Neural cell (in vitro differentiated cells): ENCODE measurements around the gene NET1. TPM values are rescaled to one million over a fixed set of nuclear protein-coding genes. Genes with fewer than 3 reads are reported as not detected.

Experiments
- H2AFZ ChIP-seq: fragments of 200-600, 300-800 bp; sonication (generic), shearing (Covaris generic); 2 replicates; pipeline ENCODE4 v1.6.0; 2014; ENCODE audit warnings: low read depth, mild to moderate bottlenecking, antibody characterized with exemption, low read length, moderate library complexity
- H3F3A ChIP-seq: fragments of 200-600 bp; shearing (Covaris generic); 2 replicates; pipeline ENCODE4 v1.6.1; 2016; ENCODE audit warnings: mild to moderate bottlenecking, moderate library complexity, mixed read lengths, antibody characterized with exemption, low read length; ENCODE audit not compliant: insufficient read depth, poor library complexity, severe bottlenecking
- H3K27ac ChIP-seq: fragments of 200-600, 300-800 bp; sonication (generic), shearing (Covaris generic); 2 replicates; pipeline ENCODE4 v1.5.1; 2014; ENCODE audit warnings: mild to moderate bottlenecking, low read length, moderate library complexity
- H3K27me3 ChIP-seq: fragments of 300-800, 200-600 bp; sonication (generic), shearing (Covaris generic); 2 replicates; pipeline ENCODE4 v1.6.0; 2014; ENCODE audit warnings: mild to moderate bottlenecking, low read depth, low read length, moderate library complexity; ENCODE audit not compliant: insufficient read depth
- H3K36me3 ChIP-seq: fragments of 300-800, 200-600 bp; sonication (generic), shearing (Covaris generic); 2 replicates; pipeline ENCODE4 v1.5.1; 2014; ENCODE audit warnings: mild to moderate bottlenecking, antibody characterized with exemption, low read length, moderate library complexity; ENCODE audit not compliant: insufficient read depth
- H3K4me2 ChIP-seq: fragments of 300-800, 200-600 bp; sonication (generic), shearing (Covaris generic); 2 replicates; pipeline ENCODE4 v1.6.0; 2014; ENCODE audit warnings: mild to moderate bottlenecking, low read length
- H3K4me3 ChIP-seq: fragments of 300-800, 200-600 bp; sonication (generic), shearing (Covaris generic); 2 replicates; pipeline ENCODE4 v1.5.1; 2014; ENCODE audit warnings: mild to moderate bottlenecking, low read length, moderate library complexity
- H3K79me2 ChIP-seq: fragments of 200-600 bp; shearing (Covaris generic); replicated peaks from 2 replicates; pipeline ENCODE4 v1.6.0; 2014; ENCODE audit warnings: mild to moderate bottlenecking, low read length, moderate library complexity; ENCODE audit not compliant: insufficient read depth
- H3K9ac ChIP-seq: fragments of 300-800, 200-600 bp; sonication (generic), shearing (Covaris generic); 2 replicates; pipeline ENCODE4 v1.6.1; 2016; ENCODE audit warnings: mild to moderate bottlenecking, low read length, mixed read lengths
- H3K9me2 ChIP-seq: fragments of 200-600 bp; shearing (Covaris generic); 2 replicates; pipeline ENCODE4 v1.6.1; 2016; ENCODE audit warnings: mild to moderate bottlenecking, low read length, mixed read lengths; ENCODE audit not compliant: insufficient read depth
- H3K9me3 ChIP-seq: fragments of 200-600, 300-800 bp; sonication (generic), shearing (Covaris generic); 2 replicates; pipeline ENCODE4 v1.6.1; 2016; ENCODE audit warnings: mild to moderate bottlenecking, mixed run types, low read length, moderate library complexity, mixed read lengths
- H4K20me1 ChIP-seq: fragments of 200-600 bp; shearing (Covaris generic); 2 replicates; pipeline ENCODE4 v1.6.1; 2016; ENCODE audit warnings: mild to moderate bottlenecking, mixed run types; ENCODE audit not compliant: insufficient read depth
- CTCF ChIP-seq: fragments of 450-650 bp; IDR thresholded peaks from 2 replicates; pipeline ENCODE4 v1.5.1; 2014; ENCODE audit warnings: antibody characterized with exemption, mild to moderate bottlenecking, moderate library complexity; ENCODE audit not compliant: poor library complexity, severe bottlenecking
- EP300 ChIP-seq: fragments of 450-650 bp; conservative IDR thresholded peaks from 2 replicates; pipeline ENCODE4 v1.6.1; 2014; ENCODE audit warnings: antibody characterized with exemption, mild to moderate bottlenecking, moderate library complexity; ENCODE audit not compliant: poor library complexity, severe bottlenecking
- EZH2 ChIP-seq: fragments of 200-600, 300-800 bp; shearing (Covaris generic), sonication (generic); IDR thresholded peaks from 2 replicates; pipeline ENCODE4 v1.6.1; 2014; ENCODE audit warnings: antibody characterized with exemption, low read length, borderline replicate concordance, mild to moderate bottlenecking; ENCODE audit not compliant: insufficient read depth, poor library complexity, severe bottlenecking
- MXI1 ChIP-seq: fragments of 450-650 bp; conservative IDR thresholded peaks from 2 replicates; pipeline ENCODE4 v1.6.1; 2014; ENCODE audit warnings: antibody characterized with exemption, mild to moderate bottlenecking; ENCODE audit not compliant: poor library complexity, severe bottlenecking
- POLR2AphosphoS5 ChIP-seq: IDR thresholded peaks from 2 replicates; pipeline ENCODE4 v1.6.1; 2012
- RAD21 ChIP-seq: fragments of 450-650 bp; conservative IDR thresholded peaks from 2 replicates; pipeline ENCODE4 v1.6.1; 2014; ENCODE audit warnings: antibody characterized with exemption, mild to moderate bottlenecking, moderate library complexity
- REST ChIP-seq: IDR thresholded peaks from 2 replicates; pipeline ENCODE4 v1.6.1; 2012; ENCODE audit warnings: borderline replicate concordance
- SMC3 ChIP-seq: fragments of 450-650 bp; conservative IDR thresholded peaks from 2 replicates; pipeline ENCODE4 v1.6.1; 2014; ENCODE audit warnings: antibody characterized with exemption, mild to moderate bottlenecking, moderate library complexity; ENCODE audit not compliant: poor library complexity
- TAF1 ChIP-seq: IDR thresholded peaks from 2 replicates; pipeline ENCODE4 v1.6.1; 2012; ENCODE audit warnings: low read depth
- polyA plus RNA-seq: library from polyadenylated mRNA; depleted of rRNA; stranded (reverse); fragments of >200 nt; gene quantifications from 2 replicates; pipeline ENCODE4 v1.2.3, GENCODE V29; 2014

Gene NET1
- polyA plus RNA-seq, 1 donor from 2014 or later: 8.0 TPM

DNA sequence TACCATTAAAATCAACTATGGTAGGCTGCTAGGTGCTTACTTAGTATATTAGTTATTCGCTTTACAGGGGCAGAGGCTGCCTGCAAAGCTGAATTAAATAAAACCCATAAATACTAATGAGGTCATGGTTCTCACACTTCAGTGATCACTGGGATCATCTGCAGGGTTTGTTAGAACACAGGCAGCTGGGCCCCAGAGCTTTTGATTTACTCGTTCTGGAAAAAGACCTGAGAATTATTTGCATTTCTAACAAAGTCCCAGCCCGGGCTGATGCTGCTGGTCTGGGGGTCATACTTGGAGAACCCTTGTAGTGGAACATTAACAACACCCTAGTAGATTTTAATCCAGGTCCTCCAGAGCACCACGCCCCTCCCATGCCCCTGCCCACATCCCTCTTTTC is 39.0 kb upstream of the NET1 start:
- no peaks in the 10 kb centered on the region for H4K20me1 ChIP-seq
- TF ChIP-seq SMC3 (no peak), EP300 (no peak), EZH2 (no peak), POLR2AphosphoS5 (no peak), CTCF (no peak), REST (no peak), MXI1 (no peak), RAD21 (no peak), TAF1 (no peak)
- H3K79me2 ChIP-seq: no peaks in the 10 kb centered on the region
- no peaks in the 10 kb centered on the region for H3F3A ChIP-seq
- no peak overlapping the region for H2AFZ ChIP-seq
- no peak overlapping the region for H3K4me3 ChIP-seq
- H3K9me3 ChIP-seq: no peaks in the 10 kb centered on the region
- H3K9ac ChIP-seq: no peak overlapping the region
- no peak overlapping the region for H3K27ac ChIP-seq
- no peak overlapping the region for H3K4me2 ChIP-seq
- H3K9me2 ChIP-seq: no peaks in the 10 kb centered on the region
- H3K27me3 ChIP-seq: no peaks in the 10 kb centered on the region
- H3K36me3 ChIP-seq: no peaks in the 10 kb centered on the region

GRCh38 chr10:5373891-5374611 is 38.3 kb upstream of the NET1 start:
- H3K4me2 ChIP-seq: no peak overlapping the region
- no peaks in the 10 kb centered on the region for H3K9me2 ChIP-seq
- TF ChIP-seq EZH2 (no peak), RAD21 (no peak), EP300 (no peak), MXI1 (no peak), CTCF (no peak), REST (no peak), TAF1 (no peak), POLR2AphosphoS5 (no peak), SMC3 (no peak)
- no peaks in the 10 kb centered on the region for H3F3A ChIP-seq
- H3K9me3 ChIP-seq: no peaks in the 10 kb centered on the region
- H4K20me1 ChIP-seq: no peaks in the 10 kb centered on the region
- no peak overlapping the region for H2AFZ ChIP-seq
- no peak overlapping the region for H3K27ac ChIP-seq
- H3K27me3 ChIP-seq: no peaks in the 10 kb centered on the region
- H3K36me3 ChIP-seq: no peaks in the 10 kb centered on the region
- no peak overlapping the region for H3K9ac ChIP-seq
- H3K4me3 ChIP-seq: no peak overlapping the region
- no peaks in the 10 kb centered on the region for H3K79me2 ChIP-seq
